ENCODE measurements around the gene DYNC1LI2.

The DYNC1LI2 gene

GRCh38 chr16:66750279-66751052 is 943 bp downstream of the DYNC1LI2 start:
- H3K27ac ChIP-seq = peak overlapping the region; percentile 86

GRCh38 chr16:66746682-66747081 is 4.7 kb downstream of the DYNC1LI2 start:
- TF ChIP-seq CTCF (conservative IDR thresholded peaks at IDR 0.05) = no peak
- no peak overlapping the region for H3K27ac ChIP-seq

More at GRCh38 chr16:66750279-66751052, 943 bp downstream of the DYNC1LI2 start:
- TF ChIP-seq CTCF (conservative IDR thresholded peaks at IDR 0.05) = no peak

GRCh38 chr16:66746048-66746447 is 5.4 kb downstream of the DYNC1LI2 start:
- no peak overlapping the region for H3K27ac ChIP-seq
- no peak for TF ChIP-seq CTCF (conservative IDR thresholded peaks at IDR 0.05)

GRCh38 chr16:66741950-66742808 is 9.2 kb downstream of the DYNC1LI2 start:
- H3K27ac ChIP-seq = peak overlapping the region; percentile 65
- no peak for TF ChIP-seq CTCF (conservative IDR thresholded peaks at IDR 0.05)

- no peak for TF ChIP-seq CTCF (conservative IDR thresholded peaks at IDR 0.05)
- peak overlapping the region; percentile 65 for H3K27ac ChIP-seq
These were observed 10.1 kb downstream of the DYNC1LI2 start for GRCh38 chr16:66741169-66741900.

- peak overlapping the region; percentile 65; the same call in 1 of the 2 replicates for H3K27ac ChIP-seq
- no peak for TF ChIP-seq CTCF (conservative IDR thresholded peaks at IDR 0.05)
These were observed 10.9 kb downstream of the DYNC1LI2 start for GRCh38 chr16:66740533-66740932.

- H3K27ac ChIP-seq = no peak overlapping the region
- peak; percentile 64 for TF ChIP-seq CTCF (conservative IDR thresholded peaks at IDR 0.05)
These were observed 11.4 kb downstream of the DYNC1LI2 start for GRCh38 chr16:66740010-66740409.
